Transverse colon (tissue), 4 donors: Measurements from ENCODE around the gene GABRB1. TPM values are rescaled to one million over a fixed set of nuclear protein-coding genes. Genes with fewer than 3 reads are reported as not detected.

Experiments
- DNase-seq: peaks from one replicate; pipeline ENCODE4 v3.0.0-alpha.2; 2019
- H3K27ac ChIP-seq, 4 donors: fragments of 200-600 bp; sonication (generic); 2 replicates each; pipeline ENCODE4 v1.5.1; 2016 to 2018; ENCODE audit warnings: inconsistent platforms in 4 of 4
- H3K27me3 ChIP-seq: fragments of 200-600 bp; sonication (generic); 2 replicates; pipeline ENCODE4 v1.5.1; 2017; ENCODE audit warnings: inconsistent platforms
- H3K36me3 ChIP-seq, 4 donors: fragments of 200-600 bp; sonication (generic); 2 replicates each; pipeline ENCODE4 v1.5.1; 2017 to 2019; ENCODE audit warnings: inconsistent platforms in 4 of 4
- H3K4me1 ChIP-seq, 4 donors: fragments of 200-600 bp; sonication (generic); 2 replicates each; pipeline ENCODE4 v1.5.1; 2017 to 2020; ENCODE audit warnings: inconsistent platforms in 4 of 4
- H3K4me3 ChIP-seq, 4 donors: fragments of 200-600 bp; sonication (generic); 1 replicate in 1 of 4; 2 replicates in 3 of 4; pipeline versions ENCODE4 v1.5.1 to v1.6.1; 2017 to 2019; ENCODE audit warnings: inconsistent platforms in 4 of 4
- H3K9me3 ChIP-seq, 2 donors: fragments of 200-600 bp; sonication (generic); 2 replicates each; pipeline ENCODE4 v1.5.1; 2017 to 2019; ENCODE audit warnings: inconsistent platforms in 2 of 2
- CTCF ChIP-seq, 5 experiments: fragments of 200-600 bp in 3 of 5; fragments of 450-650 bp in 2 of 5; sonication (generic) in 3 of 5; IDR thresholded peaks; 1 replicate in 2 of 5; 2 replicates in 3 of 5; pipeline ENCODE4 v1.5.1; 2016 to 2017; ENCODE audit warnings: antibody characterized with exemption in 5 of 5, inconsistent platforms in 3 of 5, mild to moderate bottlenecking in 2 of 5, moderate library complexity in 1 of 5
- EP300 ChIP-seq: sonication (generic); formaldehyde crosslinking; IDR thresholded peaks from one replicate; pipeline ENCODE4 v1.6.1; 2017; ENCODE audit warnings: antibody characterized with exemption, low read depth
- POLR2A ChIP-seq: fragments of 450-650 bp; IDR thresholded peaks from one replicate; pipeline ENCODE4 v1.6.1; 2016; ENCODE audit warnings: antibody characterized with exemption, mild to moderate bottlenecking, moderate library complexity
- POLR2AphosphoS5 ChIP-seq, 3 donors: sonication (generic); formaldehyde crosslinking; IDR thresholded peaks; one replicate each; pipeline ENCODE4 v1.6.1; 2016; ENCODE audit warnings: antibody characterized with exemption in 3 of 3
- WGBS, 2 donors: methylation state at CpG; one replicate each; pipeline ENCODE4 v1.1.5; 2018; ENCODE audit warnings: low coverage in 1 of 2; 5-methylcytosine and 5-hydroxymethylcytosine counted together
- in situ Hi-C, 4 donors: fragments of 200-750 bp; cut with MboI; loops; one replicate each; pipeline versions ENCODE4 v1.15.0 to v1.15.1; 2017; ENCODE audit warnings: low sequenced_read_pairs in 3 of 4, low pct_ligation_motif_present in 1 of 4, low pct_unique_long_range_greater_than_20kb in 1 of 4
- intact Hi-C: fragments of 100-400 bp; cut with DNase I; formaldehyde crosslinking; loops from one replicate; pipeline ENCODE4 v1.15.1; 2023; ENCODE audit warnings: low total_unique reads
- total RNA-seq, 4 donors: library from RNA; depleted of rRNA; stranded (reverse); fragments of >200 nt; gene quantifications; one replicate each; pipeline ENCODE4 v1.1.0, GENCODE V29; 2016

GABRB1 gene
- total RNA-seq, 4 donors from 2014 or later, result 0.14 to 19.7 (median 0.48) TPM; not detected in 1

GRCh38 chr4:47054130-47054529 is 22.8 kb downstream of the GABRB1 start:
- H3K36me3 ChIP-seq, result no peaks in the 10 kb centered on the region
- H3K27me3 ChIP-seq, result no peaks in the 10 kb centered on the region
- in situ Hi-C loops, result no loop called here
- DNase-seq, result no peak
- intact Hi-C loops, result no loop called here
- H3K4me3 ChIP-seq, result no peak overlapping the region
- no peak overlapping the region for H3K27ac ChIP-seq
- peaks cover 0 to 20% (median 2%) of the 10 kb centered on the region in 4 donors for H3K4me1 ChIP-seq
- 82 to 83% methylated on average over 3 of the region's 3 CpGs for WGBS, 2 donors
- TF ChIP-seq EP300, result no peak
- no peak for TF ChIP-seq POLR2A
- no peak for TF ChIP-seq CTCF (IDR thresholded peaks at IDR 0.05)
- no peak for TF ChIP-seq POLR2AphosphoS5 (IDR thresholded peaks at IDR 0.05)
- H3K9me3 ChIP-seq, result no peaks in the 10 kb centered on the region

GRCh38 chr4:47057991-47058390 is 26.6 kb downstream of the GABRB1 start:
- no peak for DNase-seq
- H3K4me3 ChIP-seq, result no peak overlapping the region
- H3K27me3 ChIP-seq, result no peaks in the 10 kb centered on the region
- no peak overlapping the region for H3K27ac ChIP-seq
- no peaks in the 10 kb centered on the region for H3K9me3 ChIP-seq
- no peaks in the 10 kb centered on the region for H3K36me3 ChIP-seq
- TF ChIP-seq POLR2AphosphoS5 (IDR thresholded peaks at IDR 0.05), result no peak
- TF ChIP-seq POLR2A, result no peak
- intact Hi-C loops (no loop called here), in situ Hi-C loops (no loop called here)
- WGBS, 2 donors, result 31 to 41% methylated on average over 2 of the region's 2 CpGs
- H3K4me1 ChIP-seq, result no peaks in the 10 kb centered on the region

GRCh38 chr4:47060561-47060960 is 29.2 kb downstream of the GABRB1 start:
- no peak overlapping the region for H3K27ac ChIP-seq
- H3K4me1 ChIP-seq, result no peaks in the 10 kb centered on the region
- intact Hi-C loops (no loop called here), in situ Hi-C loops (no loop called here)
- no peaks in the 10 kb centered on the region for H3K36me3 ChIP-seq
- TF ChIP-seq EP300 (no peak), CTCF (IDR thresholded peaks at IDR 0.05) (no peak), POLR2A (no peak), POLR2AphosphoS5 (IDR thresholded peaks at IDR 0.05) (no peak)
- H3K9me3 ChIP-seq, result no peaks in the 10 kb centered on the region
- DNase-seq, result no peak
- 61 to 63% methylated on average over 4 of the region's 4 CpGs for WGBS, 2 donors
- no peak overlapping the region for H3K4me3 ChIP-seq
- no peaks in the 10 kb centered on the region for H3K27me3 ChIP-seq

GRCh38 chr4:47061435-47061834 is 30.1 kb downstream of the GABRB1 start:
- Histone ChIP-seq H3K36me3 (no peaks in the 10 kb centered on the region), H3K4me3 (no peak overlapping the region), H3K27ac (no peak overlapping the region), H3K9me3 (no peaks in the 10 kb centered on the region), H3K4me1 (no peaks in the 10 kb centered on the region), H3K27me3 (no peaks in the 10 kb centered on the region)
- no peak for DNase-seq
- in situ Hi-C loops (no loop called here), intact Hi-C loops (no loop called here)
- 77 to 94% methylated on average over 3 of the region's 3 CpGs for WGBS, 2 donors
- TF ChIP-seq CTCF (IDR thresholded peaks at IDR 0.05), result no peak
- TF ChIP-seq POLR2AphosphoS5 (IDR thresholded peaks at IDR 0.05), result no peak
- no peak for TF ChIP-seq EP300
- no peak for TF ChIP-seq POLR2A

- no peak for DNase-seq
- 83 to 89% methylated on average over 2 of the region's 2 CpGs for WGBS, 2 donors
- Histone ChIP-seq H3K36me3 (no peaks in the 10 kb centered on the region), H3K4me3 (no peak overlapping the region), H3K27ac (no peak overlapping the region), H3K9me3 (no peaks in the 10 kb centered on the region), H3K27me3 (no peaks in the 10 kb centered on the region), H3K4me1 (no peaks in the 10 kb centered on the region)
- intact Hi-C loops, result no loop called here
- no peak for TF ChIP-seq POLR2AphosphoS5 (IDR thresholded peaks at IDR 0.05)
- TF ChIP-seq POLR2A, result no peak
- TF ChIP-seq EP300, result no peak
- TF ChIP-seq CTCF (IDR thresholded peaks at IDR 0.05), result no peak
- in situ Hi-C loops, result no loop called here
These were observed 33.7 kb downstream of the GABRB1 start for GRCh38 chr4:47065051-47065481.
